ENCODE data around the gene SCYL2.

DNA sequence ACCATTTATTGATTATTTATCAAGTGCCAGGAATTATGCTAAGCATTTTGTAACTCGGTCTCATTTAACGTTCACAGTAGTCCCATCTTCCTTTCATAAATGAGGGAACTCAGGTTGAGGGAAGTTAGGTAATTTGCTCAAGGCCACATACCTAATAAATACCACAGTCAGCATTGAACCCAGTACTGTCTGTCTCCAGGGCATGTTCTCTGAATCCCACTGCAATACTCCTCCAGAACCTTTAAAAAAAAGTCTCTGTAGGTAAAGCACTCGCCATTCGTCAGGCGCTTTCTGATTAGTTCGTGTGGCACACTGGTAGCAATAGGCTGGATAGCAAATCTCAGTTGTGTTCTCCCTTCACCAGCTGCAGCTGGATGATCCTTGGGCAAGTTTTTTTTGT is 104.2 kb downstream of the SCYL2 start:
- TF ChIP-seq, protein P1, sequence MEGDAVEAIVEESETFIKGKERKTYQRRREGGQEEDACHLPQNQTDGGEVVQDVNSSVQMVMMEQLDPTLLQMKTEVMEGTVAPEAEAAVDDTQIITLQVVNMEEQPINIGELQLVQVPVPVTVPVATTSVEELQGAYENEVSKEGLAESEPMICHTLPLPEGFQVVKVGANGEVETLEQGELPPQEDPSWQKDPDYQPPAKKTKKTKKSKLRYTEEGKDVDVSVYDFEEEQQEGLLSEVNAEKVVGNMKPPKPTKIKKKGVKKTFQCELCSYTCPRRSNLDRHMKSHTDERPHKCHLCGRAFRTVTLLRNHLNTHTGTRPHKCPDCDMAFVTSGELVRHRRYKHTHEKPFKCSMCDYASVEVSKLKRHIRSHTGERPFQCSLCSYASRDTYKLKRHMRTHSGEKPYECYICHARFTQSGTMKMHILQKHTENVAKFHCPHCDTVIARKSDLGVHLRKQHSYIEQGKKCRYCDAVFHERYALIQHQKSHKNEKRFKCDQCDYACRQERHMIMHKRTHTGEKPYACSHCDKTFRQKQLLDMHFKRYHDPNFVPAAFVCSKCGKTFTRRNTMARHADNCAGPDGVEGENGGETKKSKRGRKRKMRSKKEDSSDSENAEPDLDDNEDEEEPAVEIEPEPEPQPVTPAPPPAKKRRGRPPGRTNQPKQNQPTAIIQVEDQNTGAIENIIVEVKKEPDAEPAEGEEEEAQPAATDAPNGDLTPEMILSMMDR (optimal IDR thresholded peaks at IDR 0.05 in 1 of 3, IDR thresholded peaks at IDR 0.05 in 1 of 3, conservative IDR thresholded peaks at IDR 0.05 in 1 of 3; ENCODE audit: extremely low read depth in 1 of 3, insufficient read depth in 2 of 3, low read length in 3 of 3): no peak
- no peak for TF ChIP-seq EZH2 (IDR thresholded peaks at IDR 0.05; ENCODE audit: low read length)
